Lower leg skin (tissue), 4 donors: ENCODE results near the gene FBXL16. TPM values are rescaled to one million over a fixed set of nuclear protein-coding genes. Genes with fewer than 3 reads are reported as not detected.

ENCODE experiments used
- DNase-seq, 2 donors: peaks; one replicate each; pipeline ENCODE4 v3.0.0-alpha.2; 2019; ENCODE audit warnings: low spot score in 2 of 2
- H3K4me3 ChIP-seq: fragments of 200-600 bp; sonication (generic); 2 replicates; pipeline ENCODE4 v1.5.1; 2017; ENCODE audit warnings: mild to moderate bottlenecking, low read depth; ENCODE audit not compliant: poor library complexity, severe bottlenecking
- POLR2A ChIP-seq, 2 donors: fragments of 450-650 bp; IDR thresholded peaks; one replicate each; pipeline ENCODE4 v1.6.1; 2016 to 2017; ENCODE audit warnings: antibody characterized with exemption in 2 of 2, mild to moderate bottlenecking in 1 of 2, moderate library complexity in 1 of 2
- WGBS, 2 donors: methylation state at CpG; one replicate each; pipeline ENCODE4 v1.1.5; 2018; 5-methylcytosine and 5-hydroxymethylcytosine counted together
- intact Hi-C: fragments of 100-400 bp; cut with DNase I; formaldehyde crosslinking; loops from one replicate; pipeline ENCODE4 v1.15.0; 2023; ENCODE audit warnings: low total_unique reads
- total RNA-seq, 4 donors: library from RNA; depleted of rRNA; stranded (reverse); fragments of >200 nt; gene quantifications; one replicate each; pipeline ENCODE4 v1.1.0, GENCODE V29; 2016
- TF ChIP-seq, protein P1 (sequence below), 3 donors: fragments of 450-650 bp; IDR thresholded peaks; one replicate each; pipeline ENCODE4 v1.5.1; 2016; ENCODE audit warnings: antibody characterized with exemption in 3 of 3, mild to moderate bottlenecking in 3 of 3, moderate library complexity in 2 of 3

The FBXL16 gene
- total RNA-seq, 4 donors from 2014 or later = 18.3 to 33.6 (median 25.2) TPM

DNA sequence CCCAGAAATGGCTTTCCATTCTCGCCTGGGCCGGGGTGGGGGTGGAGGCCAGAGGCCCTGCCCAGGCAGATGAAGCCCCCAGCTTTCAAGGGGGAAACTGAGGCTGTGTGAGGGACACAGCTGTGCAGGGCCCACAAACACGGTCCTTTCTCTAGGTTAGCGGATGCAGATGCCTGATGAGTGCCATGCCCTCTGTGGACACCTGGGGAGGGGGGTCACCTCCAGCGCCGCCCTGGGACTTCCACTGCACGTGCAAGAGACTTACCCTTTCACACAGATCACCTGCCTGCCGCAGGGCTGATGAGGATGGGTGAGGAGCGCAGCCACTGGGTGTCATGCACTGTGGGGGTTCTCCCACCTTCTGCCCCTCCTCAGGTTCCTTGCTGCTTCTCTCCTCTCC is 12.8 kb upstream of the FBXL16 start:
- intact Hi-C loops = loop anchor here (10.0 kb wide), 1 partner anchor 376 kb away; the partner anchor contains the start of gene C1QTNF8
- WGBS, 2 donors = 89 to 90% methylated on average over 9 of the region's 9 CpGs
- TF ChIP-seq POLR2A (IDR thresholded peaks at IDR 0.05) = no peak
- TF ChIP-seq, protein P1, sequence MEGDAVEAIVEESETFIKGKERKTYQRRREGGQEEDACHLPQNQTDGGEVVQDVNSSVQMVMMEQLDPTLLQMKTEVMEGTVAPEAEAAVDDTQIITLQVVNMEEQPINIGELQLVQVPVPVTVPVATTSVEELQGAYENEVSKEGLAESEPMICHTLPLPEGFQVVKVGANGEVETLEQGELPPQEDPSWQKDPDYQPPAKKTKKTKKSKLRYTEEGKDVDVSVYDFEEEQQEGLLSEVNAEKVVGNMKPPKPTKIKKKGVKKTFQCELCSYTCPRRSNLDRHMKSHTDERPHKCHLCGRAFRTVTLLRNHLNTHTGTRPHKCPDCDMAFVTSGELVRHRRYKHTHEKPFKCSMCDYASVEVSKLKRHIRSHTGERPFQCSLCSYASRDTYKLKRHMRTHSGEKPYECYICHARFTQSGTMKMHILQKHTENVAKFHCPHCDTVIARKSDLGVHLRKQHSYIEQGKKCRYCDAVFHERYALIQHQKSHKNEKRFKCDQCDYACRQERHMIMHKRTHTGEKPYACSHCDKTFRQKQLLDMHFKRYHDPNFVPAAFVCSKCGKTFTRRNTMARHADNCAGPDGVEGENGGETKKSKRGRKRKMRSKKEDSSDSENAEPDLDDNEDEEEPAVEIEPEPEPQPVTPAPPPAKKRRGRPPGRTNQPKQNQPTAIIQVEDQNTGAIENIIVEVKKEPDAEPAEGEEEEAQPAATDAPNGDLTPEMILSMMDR (IDR thresholded peaks at IDR 0.05) = no peak
- H3K4me3 ChIP-seq = no peak overlapping the region
- DNase-seq = no peak

DNA sequence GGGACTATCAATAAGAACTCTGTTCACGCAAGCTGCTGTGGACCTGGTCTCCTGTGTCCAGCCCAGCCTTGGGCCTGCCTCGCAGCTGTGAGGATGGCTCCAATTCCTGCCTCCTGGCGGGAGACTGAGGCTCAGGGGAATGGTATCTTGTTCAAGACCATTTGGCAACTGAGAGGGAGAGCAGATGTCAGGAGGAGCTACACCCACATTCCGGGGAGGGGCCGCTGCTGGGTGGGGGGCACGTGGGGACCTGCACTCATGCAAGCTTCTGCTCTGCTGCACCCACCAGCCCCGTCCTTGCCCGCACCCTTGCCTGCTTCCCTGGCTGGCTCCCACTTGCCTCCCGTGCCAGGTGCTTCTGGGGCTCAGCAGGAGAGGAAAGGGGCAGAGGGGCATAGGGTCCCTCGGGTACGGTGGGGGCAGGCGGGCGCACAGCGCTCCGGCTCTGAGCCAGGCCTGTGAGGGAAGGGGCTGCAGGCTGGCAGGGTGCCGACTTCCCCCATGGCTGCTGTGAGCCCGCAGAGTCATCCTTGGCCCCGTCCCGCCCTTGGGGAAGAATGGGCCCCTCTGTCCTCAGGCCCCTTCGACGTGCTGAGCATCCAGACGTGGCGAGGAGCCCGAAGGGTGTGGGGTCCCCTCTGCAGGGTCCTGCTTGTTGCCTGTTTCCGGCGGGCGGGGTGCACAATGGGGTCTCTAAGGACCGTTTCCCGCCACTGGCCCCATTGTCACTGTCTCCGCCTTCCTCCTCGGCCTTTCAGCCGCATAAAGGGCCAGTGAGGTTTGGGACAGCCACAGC is 12.0 kb upstream of the FBXL16 start:
- intact Hi-C loops = loop anchor here (10.0 kb wide), 1 partner anchor 377 kb away; the partner anchor contains the start of gene C1QTNF8
- 64 to 79% methylated on average over 29 to 32 of the region's 32 CpGs for WGBS, 2 donors
- TF ChIP-seq, protein P1 (IDR thresholded peaks at IDR 0.05) = no peak
- TF ChIP-seq POLR2A (IDR thresholded peaks at IDR 0.05) = no peak
- H3K4me3 ChIP-seq = no peak overlapping the region
- DNase-seq = no peak

DNA sequence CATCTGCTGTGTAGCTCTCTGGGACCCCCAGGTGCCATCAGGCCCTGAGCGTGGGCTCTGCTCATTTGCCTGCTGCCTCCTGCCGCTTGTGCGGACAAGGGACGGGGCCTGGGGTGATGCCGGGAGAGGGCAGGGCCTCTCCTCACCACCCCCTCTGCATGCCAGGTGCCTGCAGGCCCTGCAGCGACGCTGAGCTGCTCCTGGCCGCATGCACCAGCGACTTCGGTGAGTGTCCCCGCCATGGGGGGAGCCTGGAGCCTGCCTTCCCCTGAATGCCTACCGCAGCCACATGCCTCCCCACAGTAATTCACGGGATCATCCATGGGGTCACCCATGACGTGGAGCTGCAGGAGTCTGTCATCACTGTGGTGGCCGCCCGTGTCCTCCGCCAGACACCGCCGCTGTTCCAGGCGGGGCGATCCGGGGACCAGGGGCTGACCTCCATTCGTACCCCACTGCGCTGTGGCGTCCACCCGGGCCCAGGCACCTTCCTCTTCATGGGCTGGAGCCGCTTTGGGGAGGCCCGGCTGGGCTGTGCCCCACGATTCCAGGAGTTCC is 11.2 kb upstream of the FBXL16 start:
- no peak for DNase-seq
- WGBS, 2 donors = 77 to 83% methylated on average over 24 to 29 of the region's 29 CpGs
- intact Hi-C loops = loop anchor here (10.0 kb wide), 1 partner anchor 378 kb away; the partner anchor contains the start of gene C1QTNF8
- no peak for TF ChIP-seq POLR2A (IDR thresholded peaks at IDR 0.05)
- TF ChIP-seq, protein P1 (IDR thresholded peaks at IDR 0.05) = no peak
- no peak overlapping the region for H3K4me3 ChIP-seq

DNA sequence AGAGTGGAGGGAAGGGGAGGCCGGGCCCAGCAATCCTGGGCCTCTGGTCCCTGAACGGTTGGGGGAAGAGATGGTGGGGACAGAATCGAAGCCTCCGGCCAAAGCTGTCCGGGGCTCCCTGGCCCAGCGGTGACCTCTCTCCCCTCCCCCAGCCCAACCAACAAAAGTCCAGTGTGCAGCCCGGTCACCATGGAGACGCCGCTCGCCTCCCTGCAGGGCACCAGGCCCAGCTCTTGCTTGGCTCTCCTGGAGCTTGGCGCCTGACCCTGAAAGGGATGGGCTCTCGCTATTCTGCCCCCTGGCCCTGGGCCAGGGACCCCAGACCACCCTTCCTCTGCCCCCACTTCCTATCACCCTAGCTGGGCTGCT is 10.6 kb upstream of the FBXL16 start:
- TF ChIP-seq POLR2A (IDR thresholded peaks at IDR 0.05) = no peak
- TF ChIP-seq, protein P1 (IDR thresholded peaks at IDR 0.05) = no peak
- 14 to 27% methylated on average over 6 to 12 of the region's 12 CpGs for WGBS, 2 donors
- no peak overlapping the region for H3K4me3 ChIP-seq
- intact Hi-C loops = loop anchor here (10.0 kb wide), 1 partner anchor 379 kb away; the partner anchor contains the start of gene C1QTNF8
- no peak for DNase-seq

DNA sequence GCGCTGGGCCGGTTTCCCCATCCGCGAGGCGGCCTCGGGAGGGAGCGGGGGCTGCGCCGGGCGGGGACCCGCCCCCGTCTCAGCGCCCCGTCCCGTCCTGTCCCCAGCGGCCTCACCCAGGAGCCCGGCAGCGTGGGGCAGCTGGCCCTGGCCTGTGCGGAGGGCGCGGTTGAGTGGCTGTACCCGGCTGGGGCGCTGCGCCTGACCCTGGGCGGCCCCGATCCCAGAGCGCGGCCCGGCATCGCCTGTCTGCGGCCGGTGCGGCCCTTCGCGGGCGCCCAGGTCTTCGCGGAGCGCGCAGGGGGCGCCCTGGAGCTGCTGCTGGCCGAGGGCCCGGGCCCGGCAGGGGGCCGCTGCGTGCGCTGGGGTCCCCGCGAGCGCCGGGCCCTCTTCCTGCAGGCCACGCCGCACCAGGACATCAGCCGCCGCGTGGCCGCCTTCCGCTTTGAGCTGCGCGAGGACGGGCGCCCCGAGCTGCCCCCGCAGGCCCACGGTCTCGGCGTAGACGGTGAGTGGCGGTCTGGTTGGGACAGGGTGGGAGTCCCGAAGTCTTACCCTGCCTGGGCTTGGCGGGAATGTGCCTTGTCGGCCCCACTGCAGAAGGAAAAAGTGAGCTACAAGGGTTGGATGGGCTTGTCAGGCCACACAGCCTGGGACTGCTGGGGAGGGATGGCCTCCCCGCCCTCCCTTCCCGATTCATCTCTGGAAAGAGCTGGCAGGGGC is 10.0 kb upstream of the FBXL16 start:
- no peak for DNase-seq
- intact Hi-C loops = loop anchor here (10.0 kb wide), 1 partner anchor 379 kb away; the partner anchor contains the start of gene C1QTNF8
- H3K4me3 ChIP-seq = peak overlapping the region; percentile 29
- 2 to 8% methylated on average over 2 to 39 of the region's 74 CpGs for WGBS, 2 donors
- TF ChIP-seq POLR2A (IDR thresholded peaks at IDR 0.05) = no peak
- TF ChIP-seq, protein P1 (IDR thresholded peaks at IDR 0.05) = no peak
